HG03565 (cell line): ENCODE results near the gene PSAPL1.
"Not testable (repeated sequence)": the region's sequence is repeated elsewhere in the genome, so short reads cannot be mapped to it uniquely, and the experiment has no call there.

Source experiments
- ATAC-seq: cut with Tn5 transposase; IDR thresholded peaks from one replicate; pipeline ENCODE4 v1.9.1; 2021; ENCODE audit warnings: mild to moderate bottlenecking, moderate library complexity; ENCODE audit not compliant: unreplicated experiment

The PSAPL1 gene

DNA sequence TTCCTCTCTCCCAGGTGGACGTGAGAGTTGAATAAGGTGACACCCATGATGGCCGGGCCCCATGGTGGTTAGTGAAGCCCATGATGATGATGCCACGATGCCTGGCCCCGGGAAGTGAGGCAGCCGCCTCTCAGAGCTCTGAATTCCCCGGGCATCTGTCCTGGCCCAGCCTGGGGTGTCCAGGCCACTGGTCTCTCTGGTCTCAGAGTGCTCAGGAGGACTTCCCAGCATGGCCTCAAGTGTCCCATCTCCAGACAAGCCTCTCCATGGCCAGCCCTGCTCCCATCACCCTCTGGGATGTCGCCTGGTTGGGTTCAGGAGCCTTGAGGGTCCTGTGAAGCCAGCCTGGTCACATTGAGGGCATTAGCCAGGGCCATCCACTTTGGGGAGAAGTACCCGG is 24.7 kb upstream of the PSAPL1 start:
- ATAC-seq, result no peak

DNA sequence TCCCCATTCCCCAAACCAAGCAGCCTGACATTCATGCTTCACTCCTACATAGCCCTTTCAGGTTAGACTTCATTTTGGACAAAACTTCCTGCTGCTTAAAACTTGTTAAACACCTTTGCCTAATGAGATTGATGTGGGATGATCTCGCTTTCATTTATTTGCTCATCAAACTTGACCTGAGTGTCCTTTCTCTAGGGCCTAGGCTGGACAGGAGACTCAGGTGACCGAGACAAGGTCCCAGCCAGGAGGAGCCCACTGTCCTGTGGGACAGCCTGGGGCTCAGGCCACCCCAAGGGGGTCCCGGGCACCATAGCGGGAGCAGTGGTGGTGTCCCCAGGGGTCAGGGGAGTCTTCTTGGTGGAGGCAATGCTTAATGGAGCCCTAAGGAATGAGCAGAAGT is 23.7 kb upstream of the PSAPL1 start:
- no peak for ATAC-seq

DNA sequence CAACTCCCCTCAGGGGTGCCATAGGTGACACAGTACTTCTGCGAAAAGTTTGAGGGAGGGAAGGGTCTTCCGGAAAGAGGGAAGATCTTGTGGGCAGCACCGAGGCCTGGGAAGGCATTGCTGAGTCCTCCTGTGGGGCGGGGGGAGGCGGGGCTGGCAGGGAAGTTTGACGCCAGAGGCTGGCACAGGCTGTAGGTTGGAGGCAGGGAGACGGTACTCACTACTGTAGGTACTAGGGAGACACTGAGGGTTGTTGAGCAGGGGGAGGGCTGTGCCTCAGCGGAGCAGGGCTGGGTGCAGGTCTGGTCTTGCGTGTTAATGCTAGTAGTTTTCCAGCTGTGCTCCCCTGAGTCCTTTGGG is 23.3 kb upstream of the PSAPL1 start:
- ATAC-seq, result no peak

DNA sequence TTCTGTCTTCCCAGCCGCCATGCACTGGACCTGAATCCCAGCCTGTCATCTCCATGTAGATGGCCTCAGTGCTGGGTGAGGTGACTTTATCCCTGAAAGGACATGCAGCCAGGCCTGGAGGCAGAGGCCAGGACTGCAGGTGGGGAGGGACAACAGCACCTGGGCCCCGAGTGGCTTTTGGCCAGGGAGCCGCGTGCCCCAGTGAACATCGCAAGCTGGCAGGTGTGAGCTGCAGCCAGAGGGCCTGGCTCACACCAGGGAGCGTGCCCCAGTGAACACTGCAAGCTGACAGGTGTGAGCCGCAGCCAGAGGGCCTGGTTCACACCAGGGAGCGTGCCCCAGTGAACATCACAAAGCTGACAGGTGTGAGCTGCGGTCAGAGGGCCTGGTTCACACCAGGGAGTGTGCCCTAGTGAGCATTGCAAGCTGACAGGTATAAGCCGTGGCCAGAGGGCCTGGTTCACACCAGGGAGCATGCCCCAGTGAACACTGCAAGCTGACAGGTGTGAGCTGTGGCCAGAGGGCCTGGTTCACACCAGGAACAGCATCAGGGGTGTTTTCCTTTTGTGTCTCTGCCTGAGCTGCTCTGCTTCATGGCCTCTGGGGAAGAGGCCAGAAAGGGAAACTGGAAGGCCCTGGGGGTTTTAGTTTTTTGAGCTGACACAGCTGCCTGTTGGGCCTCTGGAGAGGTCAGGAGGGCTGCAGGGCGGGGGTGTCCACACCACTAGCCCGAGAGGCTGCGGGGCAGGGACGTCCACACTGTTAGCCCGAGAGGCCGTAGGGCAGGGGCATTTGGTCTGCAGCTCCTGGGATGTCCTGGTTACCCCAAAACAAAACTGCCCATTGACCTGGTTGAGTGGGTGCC is 22.7 kb upstream of the PSAPL1 start:
- ATAC-seq, result no peak

DNA sequence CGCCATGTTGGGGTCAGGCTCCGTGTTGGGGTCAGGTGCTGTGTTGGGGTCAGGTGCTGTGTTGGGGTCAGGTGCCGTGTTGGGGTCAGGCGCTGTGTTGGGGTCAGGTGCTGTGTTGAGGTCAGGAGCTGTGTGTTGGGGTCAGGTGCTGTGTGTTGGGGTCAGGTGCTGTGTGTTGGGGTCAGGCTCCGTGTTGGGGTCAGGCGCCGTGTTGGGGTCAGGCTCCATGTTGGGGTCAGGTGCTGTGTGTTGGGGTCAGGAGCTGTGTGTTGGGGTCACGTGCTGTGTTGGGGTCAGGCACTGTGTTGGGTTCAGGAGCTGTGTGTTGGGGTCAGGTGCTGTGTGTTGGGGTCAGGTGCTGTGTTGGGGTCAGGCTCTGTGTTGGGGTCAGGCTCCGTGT is 18.1 kb upstream of the PSAPL1 start:
- ATAC-seq, result not testable (repeated sequence)

DNA sequence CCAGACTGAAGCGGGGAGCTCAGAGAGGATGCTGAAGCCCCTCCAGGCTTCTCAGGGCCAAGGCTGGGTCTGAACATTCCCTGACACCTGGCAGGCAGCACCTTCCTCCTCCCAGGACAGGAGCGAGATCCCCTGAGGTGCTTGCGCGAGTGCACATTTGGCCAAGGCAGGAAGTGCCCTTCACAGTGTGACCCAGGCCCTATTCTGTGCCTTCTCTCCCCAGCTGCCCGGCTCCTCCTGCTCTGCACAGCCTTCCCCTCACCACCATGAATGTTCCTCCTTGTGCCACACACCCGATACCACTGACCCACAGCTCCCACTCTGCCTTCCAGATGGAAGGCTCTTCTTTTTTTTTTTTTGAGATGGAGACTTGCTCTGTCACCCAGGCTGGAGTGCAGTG is 17.1 kb upstream of the PSAPL1 start:
- no peak for ATAC-seq

DNA sequence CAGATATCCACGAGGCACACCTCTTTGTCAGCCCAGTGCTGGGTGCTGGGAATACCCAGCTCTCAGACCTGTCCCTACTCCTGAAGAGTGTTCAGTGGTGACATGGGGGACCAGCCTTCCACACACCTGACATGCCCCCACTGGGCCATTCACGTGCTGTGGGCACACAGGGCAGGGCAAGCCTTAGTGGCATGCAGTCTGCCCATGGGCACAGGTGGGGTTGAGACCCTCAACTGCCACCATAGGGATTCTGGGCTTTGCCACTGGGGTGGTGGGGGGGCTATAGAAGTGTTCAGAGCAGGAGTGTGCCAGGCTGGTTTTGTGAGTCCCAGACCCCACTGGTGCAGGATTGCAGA is 16.7 kb upstream of the PSAPL1 start:
- no peak for ATAC-seq

DNA sequence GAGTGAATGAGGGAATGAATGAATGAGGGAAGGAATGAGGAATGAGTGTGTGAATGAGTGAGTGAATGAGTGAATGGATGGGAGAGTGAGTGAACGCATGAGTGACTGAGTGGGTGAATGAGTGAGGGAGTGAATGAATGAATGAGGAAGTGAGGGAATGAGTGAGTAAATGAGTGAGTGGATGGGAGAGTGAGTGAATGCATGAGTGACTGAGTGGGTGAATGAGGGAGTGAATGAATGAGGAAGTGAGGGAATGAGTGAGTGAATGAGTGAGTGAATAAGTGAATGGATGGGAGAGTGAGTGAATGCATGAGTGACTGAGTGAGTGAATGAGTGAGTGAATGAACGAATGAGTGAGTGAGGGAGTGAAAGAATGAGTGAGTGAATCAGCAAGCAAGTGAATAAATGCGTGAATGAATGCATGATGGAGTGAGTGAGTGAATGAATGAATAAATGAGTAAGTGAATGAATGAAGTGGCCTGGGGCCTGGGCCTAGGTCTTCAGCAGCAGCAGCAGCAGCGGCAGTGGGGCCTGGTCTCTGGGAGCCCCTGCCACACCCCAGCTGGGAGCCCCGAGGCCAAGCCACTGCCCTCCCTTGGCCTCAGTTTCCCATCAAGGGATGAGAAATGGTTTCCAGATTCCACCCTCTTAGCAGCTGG is 16.2 kb upstream of the PSAPL1 start:
- no peak for ATAC-seq

DNA sequence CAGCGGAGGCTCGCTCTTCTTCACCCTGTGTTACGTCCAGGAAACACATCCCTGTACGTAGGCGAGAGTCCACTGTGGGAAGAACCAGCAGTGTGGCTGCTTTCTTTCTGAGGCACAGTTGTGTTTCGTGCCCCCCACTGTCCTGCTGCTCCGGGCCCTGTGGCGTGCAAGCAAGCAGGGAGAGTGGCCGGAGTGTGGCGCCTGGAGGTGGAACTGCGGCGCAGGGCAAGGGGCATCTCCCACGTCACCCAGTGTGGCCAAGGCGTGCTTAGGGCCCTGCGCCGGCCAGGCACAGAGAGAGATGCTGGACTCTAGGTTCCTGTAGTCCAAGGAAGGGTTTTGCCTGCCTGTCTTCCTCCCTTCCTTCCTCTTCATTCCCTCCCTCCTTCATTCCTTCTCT is 13.3 kb upstream of the PSAPL1 start:
- ATAC-seq, result no peak

DNA sequence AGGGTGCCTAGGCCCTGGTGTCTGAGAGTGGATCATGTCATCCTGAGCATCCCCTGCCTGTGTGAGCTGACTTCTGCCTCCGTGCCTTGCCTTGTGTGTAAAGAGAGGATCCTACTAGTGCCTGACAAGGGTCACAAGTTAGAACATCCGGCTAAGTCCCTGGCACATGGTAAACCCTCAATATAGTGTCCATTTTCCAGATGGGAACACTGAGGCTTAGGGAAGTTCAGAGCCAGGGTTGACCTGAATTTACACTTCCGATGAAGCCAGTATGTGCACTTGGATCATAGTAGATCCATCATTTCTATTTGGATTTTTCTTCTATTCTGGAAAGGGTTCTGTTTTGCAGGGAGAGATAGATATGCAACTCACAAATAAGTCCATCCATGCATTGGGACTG is 12.5 kb upstream of the PSAPL1 start:
- ATAC-seq, result no peak

DNA sequence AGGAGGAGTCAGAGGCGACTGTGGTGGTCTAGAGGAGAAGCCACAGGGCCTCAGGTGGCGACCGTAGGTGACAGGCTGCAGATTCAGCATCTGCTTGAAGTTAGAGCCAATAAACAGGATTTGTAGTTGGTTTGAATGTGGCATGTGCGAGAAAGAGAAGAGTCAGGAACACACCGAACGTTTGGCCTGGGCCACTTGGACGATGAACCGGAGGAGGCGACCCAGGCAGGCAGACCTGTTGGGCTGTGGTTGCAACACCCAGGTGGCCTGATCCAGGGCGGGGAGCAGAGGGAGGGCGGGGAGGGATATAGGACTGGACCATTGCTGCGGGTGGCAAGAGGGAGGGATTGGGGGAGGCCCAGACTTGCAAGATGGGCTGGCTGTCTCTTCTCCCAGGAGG is 10.0 kb upstream of the PSAPL1 start:
- no peak for ATAC-seq

DNA sequence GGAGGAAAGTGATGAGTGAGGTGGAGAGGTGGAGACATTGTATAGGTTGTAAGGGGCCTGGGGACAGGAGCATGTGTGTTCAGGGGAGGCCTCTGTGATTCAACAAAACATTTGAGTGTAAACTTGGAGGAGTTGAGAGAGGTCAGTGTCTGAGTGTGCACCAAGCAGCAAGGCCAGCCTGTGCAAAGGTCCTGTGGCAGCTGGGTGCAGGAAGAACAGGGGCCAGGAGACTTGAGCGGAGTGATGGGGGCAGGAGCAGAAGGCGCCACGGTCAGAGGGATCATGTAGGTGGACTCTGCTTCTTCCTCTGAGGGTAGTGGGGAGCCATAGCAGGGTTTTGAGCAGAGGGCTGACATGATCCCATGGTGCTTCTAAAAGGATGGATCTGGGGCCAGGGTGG is 9.6 kb upstream of the PSAPL1 start:
- no peak for ATAC-seq

DNA sequence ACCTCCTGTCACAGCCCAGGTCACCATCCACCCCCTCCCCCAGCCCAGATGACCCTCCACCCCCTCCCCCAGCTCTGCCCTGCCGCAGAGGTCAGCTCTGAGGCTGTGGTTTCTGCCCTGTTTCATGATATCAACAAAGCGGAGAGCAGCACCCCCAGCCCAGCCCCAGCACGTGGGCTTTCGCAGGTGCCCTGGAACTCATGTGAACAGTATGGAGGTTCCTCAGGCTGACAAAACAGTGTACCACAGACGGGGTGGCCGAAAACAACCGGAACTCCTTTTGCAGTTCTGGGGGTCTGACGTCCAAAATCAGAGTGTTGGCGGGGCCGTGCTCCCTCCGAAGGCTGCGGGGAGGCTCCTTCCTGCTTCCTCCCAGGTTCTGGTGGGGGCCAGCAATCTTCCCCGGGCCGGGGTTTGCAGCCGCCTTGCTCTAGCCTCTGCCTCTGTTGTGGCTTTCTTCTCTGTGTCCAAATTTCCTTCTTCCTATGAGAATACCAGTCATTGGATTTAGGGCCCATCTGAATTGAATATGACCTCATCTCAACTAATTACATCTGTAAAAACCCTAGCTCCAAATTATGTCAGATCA is 7.9 kb upstream of the PSAPL1 start:
- ATAC-seq, result no peak

DNA sequence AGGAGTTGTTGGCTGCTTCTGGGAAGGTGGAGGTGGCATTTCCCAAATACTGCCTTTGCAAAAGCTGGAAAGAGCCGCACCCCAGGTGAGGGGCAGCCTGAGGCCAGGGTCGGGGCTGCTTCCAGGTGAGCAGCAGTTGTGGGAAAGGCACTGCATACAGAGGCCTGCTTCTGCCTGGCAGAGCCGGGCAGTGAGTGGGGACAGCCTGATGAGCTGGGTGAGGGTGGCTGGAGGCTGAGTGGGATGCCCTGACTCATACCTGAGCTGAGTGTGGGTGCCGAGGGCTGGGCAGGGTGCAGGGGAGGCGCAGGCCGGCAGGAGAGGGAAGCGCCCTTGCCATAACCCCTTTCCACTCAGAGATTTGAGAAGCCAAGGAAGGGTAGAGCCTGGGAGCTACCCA is 6.5 kb upstream of the PSAPL1 start:
- no peak for ATAC-seq

DNA sequence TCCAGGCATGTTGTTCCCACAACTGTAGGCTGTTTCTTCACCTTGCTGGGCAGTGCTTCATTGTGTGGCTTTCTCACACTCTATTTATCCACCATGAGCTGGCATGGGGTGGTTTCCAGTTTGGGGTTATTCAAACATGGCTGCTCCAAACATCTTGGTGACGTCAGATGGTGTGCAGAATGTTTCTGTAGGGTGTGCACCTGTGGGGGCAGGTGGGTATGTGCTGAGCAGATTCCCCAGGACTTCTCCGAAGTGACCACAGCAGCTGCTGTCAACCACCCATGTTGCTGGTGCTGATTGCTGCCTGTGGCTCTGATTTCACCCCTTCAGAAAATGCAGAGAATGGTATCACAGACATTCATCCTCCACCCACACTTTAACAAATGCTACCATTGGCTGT is 5.0 kb upstream of the PSAPL1 start:
- ATAC-seq, result no peak

DNA sequence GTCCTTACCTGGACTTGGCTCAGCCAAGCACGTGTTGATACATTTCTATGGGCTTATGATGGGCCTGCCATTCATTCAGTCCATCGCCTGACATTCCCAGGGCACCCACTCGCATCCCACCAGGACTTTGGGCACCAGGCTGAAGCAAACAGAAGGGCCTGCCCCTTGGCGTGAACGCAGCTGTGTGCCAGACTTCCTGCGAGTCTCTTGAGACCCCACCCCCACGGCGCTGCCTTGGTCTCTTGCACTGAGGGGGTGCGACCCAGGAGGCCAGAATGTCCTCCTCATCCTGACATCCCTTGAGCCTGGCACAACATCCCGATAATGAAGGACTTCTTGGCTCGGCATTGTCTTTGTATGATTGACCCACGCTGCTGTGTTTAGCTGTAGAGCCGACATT is 1.5 kb upstream of the PSAPL1 start:
- ATAC-seq, result no peak

DNA sequence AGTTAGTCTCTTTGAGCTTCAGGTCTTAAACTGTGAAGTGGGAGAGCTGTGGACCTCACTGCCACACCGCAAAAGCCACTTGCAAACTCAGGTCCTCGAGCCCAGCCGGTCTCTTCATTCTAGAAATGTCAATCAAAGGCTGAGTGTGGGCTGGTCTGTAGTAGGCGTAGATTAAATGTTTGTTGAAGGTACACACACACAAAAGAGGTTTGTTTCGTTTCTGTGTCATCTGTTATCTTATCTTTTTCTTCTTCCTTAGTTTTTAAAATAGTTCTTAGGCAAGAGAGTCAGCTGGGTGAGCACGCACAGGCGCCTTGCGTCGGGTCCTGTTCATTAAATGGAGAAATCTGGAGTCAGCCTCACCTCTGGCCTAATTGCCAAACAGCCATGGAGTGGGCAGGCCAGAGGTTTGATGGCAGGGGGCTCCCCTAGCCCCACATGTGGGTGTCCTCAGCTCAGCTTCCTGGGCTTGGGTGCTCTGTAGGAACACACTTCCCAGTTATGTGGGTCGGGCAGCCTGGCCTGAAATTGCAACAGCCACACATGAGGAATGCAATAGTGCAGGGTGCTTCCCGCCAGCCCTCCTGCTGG is 836 bp upstream of the PSAPL1 start:
- no peak for ATAC-seq

DNA sequence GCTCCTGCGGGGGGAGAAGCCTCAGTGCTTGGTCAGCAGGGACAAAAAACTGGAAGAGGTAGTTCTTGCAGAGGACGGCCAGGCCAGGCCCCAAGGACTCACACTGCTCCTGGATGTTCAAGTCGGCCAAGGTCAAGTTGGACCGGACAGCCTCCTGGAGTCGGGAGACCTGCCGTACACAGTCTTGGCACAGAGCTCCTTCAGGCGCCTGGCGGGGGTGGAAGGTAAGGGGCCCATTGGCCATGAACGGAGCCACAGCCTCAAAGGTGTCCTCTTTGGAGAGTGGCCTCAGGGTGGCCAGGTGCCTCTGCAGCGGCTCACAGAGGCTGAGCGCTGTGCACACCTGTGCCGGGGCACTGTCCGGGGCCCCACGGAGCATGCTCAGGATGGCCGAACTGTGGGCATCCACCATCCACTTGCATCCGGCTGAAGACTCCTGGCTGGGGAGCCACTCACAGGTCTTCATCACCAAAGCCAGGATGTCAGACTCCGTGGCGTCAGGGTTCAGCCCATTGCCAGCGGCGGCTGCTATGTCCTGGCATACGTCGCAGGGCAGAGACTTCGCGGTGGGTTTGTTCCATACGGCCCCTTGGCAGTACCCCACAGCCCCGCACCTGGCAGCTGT is 477 bp downstream of the PSAPL1 start:
- ATAC-seq, result no peak

DNA sequence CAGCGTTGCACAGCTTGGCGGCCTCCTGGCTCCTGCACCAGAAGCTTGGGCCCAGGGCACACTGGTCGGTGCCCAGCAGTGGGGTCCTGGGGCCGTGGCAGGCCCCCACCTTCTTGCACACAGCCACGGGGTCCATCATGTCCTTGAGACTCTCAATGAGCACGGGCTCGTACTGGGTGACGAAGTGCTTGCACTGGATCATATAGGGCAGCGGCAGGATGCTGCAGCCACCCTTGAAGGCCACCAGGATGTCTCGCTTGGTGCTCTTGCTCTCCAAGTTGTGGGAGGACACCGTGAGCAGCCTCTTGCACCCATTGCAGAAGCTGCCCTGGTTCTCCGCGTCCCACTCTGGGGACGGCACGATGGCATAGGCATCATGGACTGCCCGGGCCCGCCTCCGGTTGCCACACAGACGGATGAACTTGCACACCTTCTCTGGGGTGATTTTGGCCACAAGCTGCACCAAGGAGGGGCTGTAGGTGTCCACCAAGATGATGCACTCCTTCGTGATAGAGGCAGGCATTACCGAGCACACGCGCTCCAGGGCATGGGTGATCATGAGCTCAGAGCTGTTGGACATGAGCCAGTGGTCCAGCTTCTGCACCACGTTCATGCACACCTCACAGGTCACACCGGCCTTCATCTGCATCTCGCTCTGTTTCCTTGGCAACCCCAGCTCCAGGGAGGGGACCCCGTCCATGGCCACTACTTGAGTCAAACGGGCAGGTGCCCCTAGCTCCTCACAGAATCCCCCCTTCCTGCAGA is 1.2 kb downstream of the PSAPL1 start:
- ATAC-seq, result no peak

DNA sequence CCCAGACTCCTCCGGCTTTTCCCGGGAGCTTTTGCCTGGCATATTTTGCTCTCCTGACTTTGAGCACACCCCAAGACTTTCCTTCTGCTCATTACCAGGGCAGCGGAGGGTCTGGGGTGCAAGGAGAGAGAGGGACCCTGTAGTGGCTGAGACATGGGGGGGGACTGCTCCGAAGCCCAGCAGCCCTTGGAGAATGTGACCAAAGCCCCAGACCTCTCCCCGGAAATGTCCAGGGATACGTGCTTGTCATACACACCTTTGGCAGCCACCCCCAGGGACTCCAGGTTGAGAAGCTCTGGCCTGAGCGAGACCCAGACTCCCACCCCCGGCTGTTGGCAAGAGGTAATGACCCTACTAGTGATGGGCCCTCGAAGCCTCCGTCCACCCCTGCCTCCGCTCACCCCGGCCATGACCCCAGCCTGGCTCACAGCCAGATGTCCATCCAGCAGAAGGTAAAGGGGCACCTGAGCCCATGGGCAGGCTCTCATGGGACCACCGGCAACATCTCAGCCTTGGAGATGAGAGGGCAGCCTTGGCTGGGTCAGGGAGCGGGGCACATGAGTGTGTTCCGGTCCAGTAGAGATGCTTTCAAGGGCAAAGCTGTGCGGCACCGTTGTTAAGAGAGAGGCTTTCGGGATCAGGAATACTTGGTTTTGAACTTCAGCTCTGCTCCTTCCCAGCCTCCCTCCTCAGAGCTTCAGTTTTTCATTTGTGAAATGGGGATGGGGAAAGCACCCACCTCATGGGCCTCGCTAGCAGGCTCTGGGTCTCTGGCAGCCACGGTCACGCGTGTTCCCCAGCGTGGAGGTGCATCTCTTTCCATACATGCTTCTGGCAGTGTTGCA is 2.0 kb downstream of the PSAPL1 start:
- no peak for ATAC-seq
